A549 (cell line): ENCODE data around the gene XCL1.

Experiments used
- CHD4 ChIP-seq: fragments of 200-600 bp; sonication (generic); IDR thresholded peaks from 2 replicates; pipeline ENCODE4 v1.6.1; 2016; ENCODE audit warnings: antibody characterized with exemption, mild to moderate bottlenecking, borderline replicate concordance
- MAFK ChIP-seq: fragments of 450-650 bp; IDR thresholded peaks from 2 replicates; pipeline ENCODE4 v1.6.1; 2014; ENCODE audit not compliant: partially characterized antibody
- MYC ChIP-seq: IDR thresholded peaks from 2 replicates; pipeline ENCODE4 v1.6.1; 2012; ENCODE audit warnings: mild to moderate bottlenecking, inconsistent platforms, low read length, improper control_type of control experiment, borderline replicate concordance
- NR3C1 ChIP-seq: fragments of >200 bp; sonication (Bioruptor Twin); formaldehyde crosslinking; IDR thresholded peaks from 3 replicates; pipeline ENCODE4 v1.6.1; 2017
- POLR2A ChIP-seq: IDR thresholded peaks from 2 replicates; pipeline ENCODE4 v1.6.1; 2012; ENCODE audit warnings: mild to moderate bottlenecking, low read length
- RCOR1 ChIP-seq: fragments of 150-350 bp; IDR thresholded peaks from 2 replicates; pipeline ENCODE4 v1.6.1; 2014; ENCODE audit warnings: antibody characterized with exemption, low read length, low read depth
- TFCP2L1 ChIP-seq: fragments of 250-450 bp; sonication (Bioruptor Pico); IDR thresholded peaks from 2 replicates; pipeline ENCODE4 v1.5.0; 2021; ENCODE audit warnings: mild to moderate bottlenecking
- TF ChIP-seq, protein P1 (sequence below): fragments of >200 bp; sonication (Bioruptor Twin); formaldehyde crosslinking; IDR thresholded peaks from 3 replicates; pipeline ENCODE4 v1.5.1; 2016
- TF ChIP-seq, protein P2 (sequence below): fragments of 250-450 bp; sonication (Bioruptor Pico); IDR thresholded peaks from 2 replicates; pipeline ENCODE4 v1.5.0; 2021; ENCODE audit warnings: mild to moderate bottlenecking, moderate library complexity, borderline replicate concordance

DNA sequence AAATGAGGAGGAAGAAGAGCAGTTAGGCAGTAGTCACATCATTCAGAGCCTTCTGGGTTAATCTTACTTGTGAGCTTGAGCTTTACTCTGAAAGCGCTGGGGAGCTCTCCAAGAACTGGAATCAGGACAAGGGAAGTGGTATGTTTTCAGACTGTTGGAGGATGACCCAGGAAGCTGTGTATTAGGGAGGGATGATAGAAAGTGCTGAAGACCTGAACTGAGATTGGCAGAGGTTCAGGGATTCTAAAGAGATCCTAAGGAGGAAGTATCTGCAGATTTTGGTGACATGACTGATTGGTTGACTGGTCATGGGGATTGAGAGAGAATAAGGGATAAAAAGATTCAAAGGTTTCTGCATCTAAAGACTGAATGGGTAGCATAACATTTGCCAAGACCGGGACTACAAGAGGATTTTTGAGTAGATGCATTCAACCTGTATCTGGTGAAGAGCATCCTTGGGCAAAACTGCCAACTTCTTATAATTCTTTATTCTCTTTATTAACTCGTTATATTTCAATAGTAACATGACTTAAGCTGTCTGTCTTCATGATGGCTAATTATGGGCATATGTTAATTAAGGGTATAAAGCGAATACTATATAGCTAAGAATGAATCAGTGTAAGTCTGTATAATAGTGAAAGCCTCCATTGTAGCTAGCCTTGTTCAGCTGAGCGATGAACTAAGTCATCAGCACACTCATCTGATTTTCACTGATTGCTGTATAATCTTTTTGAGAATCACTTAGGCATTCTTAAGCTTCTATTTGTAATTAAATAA, 41.8 kb downstream of the XCL1 start:
- TF ChIP-seq CHD4 (no peak), POLR2A (no peak), MYC (no peak), RCOR1 (no peak), TFCP2L1 (no peak), MAFK (no peak), NR3C1 (no peak)
- TF ChIP-seq, protein P1, sequence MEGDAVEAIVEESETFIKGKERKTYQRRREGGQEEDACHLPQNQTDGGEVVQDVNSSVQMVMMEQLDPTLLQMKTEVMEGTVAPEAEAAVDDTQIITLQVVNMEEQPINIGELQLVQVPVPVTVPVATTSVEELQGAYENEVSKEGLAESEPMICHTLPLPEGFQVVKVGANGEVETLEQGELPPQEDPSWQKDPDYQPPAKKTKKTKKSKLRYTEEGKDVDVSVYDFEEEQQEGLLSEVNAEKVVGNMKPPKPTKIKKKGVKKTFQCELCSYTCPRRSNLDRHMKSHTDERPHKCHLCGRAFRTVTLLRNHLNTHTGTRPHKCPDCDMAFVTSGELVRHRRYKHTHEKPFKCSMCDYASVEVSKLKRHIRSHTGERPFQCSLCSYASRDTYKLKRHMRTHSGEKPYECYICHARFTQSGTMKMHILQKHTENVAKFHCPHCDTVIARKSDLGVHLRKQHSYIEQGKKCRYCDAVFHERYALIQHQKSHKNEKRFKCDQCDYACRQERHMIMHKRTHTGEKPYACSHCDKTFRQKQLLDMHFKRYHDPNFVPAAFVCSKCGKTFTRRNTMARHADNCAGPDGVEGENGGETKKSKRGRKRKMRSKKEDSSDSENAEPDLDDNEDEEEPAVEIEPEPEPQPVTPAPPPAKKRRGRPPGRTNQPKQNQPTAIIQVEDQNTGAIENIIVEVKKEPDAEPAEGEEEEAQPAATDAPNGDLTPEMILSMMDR: no peak
- TF ChIP-seq, protein P2, sequence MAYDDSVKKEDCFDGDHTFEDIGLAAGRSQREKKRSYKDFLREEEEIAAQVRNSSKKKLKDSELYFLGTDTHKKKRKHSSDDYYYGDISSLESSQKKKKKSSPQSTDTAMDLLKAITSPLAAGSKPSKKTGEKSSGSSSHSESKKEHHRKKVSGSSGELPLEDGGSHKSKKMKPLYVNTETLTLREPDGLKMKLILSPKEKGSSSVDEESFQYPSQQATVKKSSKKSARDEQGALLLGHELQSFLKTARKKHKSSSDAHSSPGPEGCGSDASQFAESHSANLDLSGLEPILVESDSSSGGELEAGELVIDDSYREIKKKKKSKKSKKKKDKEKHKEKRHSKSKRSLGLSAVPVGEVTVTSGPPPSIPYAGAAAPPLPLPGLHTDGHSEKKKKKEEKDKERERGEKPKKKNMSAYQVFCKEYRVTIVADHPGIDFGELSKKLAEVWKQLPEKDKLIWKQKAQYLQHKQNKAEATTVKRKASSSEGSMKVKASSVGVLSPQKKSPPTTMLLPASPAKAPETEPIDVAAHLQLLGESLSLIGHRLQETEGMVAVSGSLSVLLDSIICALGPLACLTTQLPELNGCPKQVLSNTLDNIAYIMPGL: no peak
